ENCODE data around the gene ZNF132. TPM values are rescaled to one million over a fixed set of nuclear protein-coding genes. Genes with fewer than 3 reads are reported as not detected.
A peak's percentile ranks its signal among the peaks of the same experiment; 100 is the strongest.
"Not testable (repeated sequence)": the region's sequence is repeated elsewhere in the genome, so short reads cannot be mapped to it uniquely, and the experiment has no call there.

ZNF132 gene
- total and polyA plus RNA-seq, 9 donors: 3.0 to 9.5 (median 4.8) TPM

DNA sequence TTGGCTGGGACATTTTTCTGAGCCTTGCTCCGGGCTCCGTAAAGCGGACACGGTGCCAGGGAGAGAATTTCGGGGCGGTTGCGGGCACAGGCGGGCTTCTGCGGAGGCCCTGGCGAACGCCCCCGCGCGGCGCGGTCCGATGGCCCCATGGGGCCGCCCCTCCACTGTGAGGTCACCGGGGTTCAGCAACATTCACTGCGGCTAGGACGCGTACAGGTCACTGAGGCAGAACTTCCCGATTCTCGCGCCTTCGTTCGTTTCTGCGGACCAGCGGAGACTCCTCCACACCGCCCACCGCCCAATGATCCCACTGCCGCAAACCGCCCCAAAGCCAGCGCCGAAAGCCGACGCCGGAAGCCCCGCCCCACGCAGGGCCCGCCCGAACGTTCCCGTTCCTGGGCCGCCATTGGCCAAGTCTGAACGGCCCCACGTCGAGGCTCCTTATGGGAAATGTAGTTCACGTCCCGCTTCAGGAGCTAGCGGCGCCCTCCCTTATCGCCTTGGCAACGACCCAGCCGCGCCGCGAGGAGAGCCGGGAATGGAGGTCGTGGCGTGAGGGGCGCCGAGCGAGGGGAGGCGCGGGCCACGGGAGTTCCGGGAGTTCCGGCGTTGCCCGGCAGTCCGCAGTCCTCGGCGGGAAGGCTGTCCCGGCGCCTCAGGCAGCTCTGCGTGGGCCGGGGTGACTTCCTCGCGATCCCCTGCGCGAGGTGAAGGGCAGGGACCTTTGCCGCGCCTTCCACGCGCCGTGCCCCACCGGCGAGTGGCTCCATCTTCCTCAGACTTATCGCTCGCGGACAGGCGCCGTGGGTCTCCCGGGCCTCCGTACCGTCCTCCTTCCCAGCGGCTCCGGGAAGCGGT is 31.6 kb downstream of the ZNF132 start, which contains the start of gene ZNF584:
Gene ZNF584 (plus strand): TSS at position 498 of the 858 bp plus-strand sequence. CDS start 499 bp downstream, outside the sequence.
- under 1% methylated on average over 94 of the region's 100 CpGs for WGBS (ENCODE audit: insufficient coverage)
- H3K36me3 ChIP-seq (ENCODE audit: control insufficient read depth, insufficient read depth, low read length): no peaks in the 10 kb centered on the region
- peak within 1 kb of the TSS; percentile 79 for H3K4me3 ChIP-seq (ENCODE audit: low read length)
- H3K9me3 ChIP-seq (replicated peaks; ENCODE audit: control insufficient read depth, low read depth, low read length): no peaks in the 10 kb centered on the region
- H3K4me1 ChIP-seq (ENCODE audit: control insufficient read depth, insufficient read depth, low read length): peaks cover 25% of the 10 kb centered on the region
- DNase-seq: peak; percentile 99
- peak within 1 kb of the TSS; percentile 92 for H3K27ac ChIP-seq (ENCODE audit: low read length)
- H3K27me3 ChIP-seq (ENCODE audit: control insufficient read depth, insufficient read depth, low read length): no peaks in the 10 kb centered on the region

DNA sequence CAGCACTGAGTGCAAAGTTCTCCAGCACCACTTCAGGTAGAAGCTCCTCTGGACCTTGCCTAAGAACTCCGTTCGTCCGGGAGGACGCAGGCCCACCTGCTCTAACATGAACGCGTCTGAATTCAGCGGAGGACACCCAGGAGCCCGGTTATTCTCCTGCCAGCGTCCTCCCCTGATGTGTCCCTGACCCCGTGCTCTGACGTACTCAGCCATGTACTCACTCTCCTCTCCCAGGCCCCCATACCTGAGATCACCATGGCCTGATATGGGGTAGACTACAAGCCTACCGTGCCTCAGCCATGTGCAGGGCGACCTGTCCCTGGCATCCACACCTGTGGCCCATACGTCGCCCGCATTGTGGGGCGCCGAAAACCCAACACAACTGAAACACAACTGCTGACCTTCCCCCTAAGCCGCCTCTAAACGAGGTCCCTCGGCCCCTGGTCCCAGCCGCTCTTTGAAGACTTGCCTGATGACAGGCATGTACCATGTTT is 32.2 kb downstream of the ZNF132 start:
- peak overlapping the region; percentile 79 for H3K4me3 ChIP-seq (ENCODE audit: low read length)
- peak overlapping the region; percentile 92 for H3K27ac ChIP-seq (ENCODE audit: low read length)
- 10% methylated on average over 22 of the region's 22 CpGs for WGBS (ENCODE audit: insufficient coverage)
- no peaks in the 10 kb centered on the region for H3K9me3 ChIP-seq (replicated peaks; ENCODE audit: control insufficient read depth, low read depth, low read length)
- DNase-seq: no peak
- no peaks in the 10 kb centered on the region for H3K36me3 ChIP-seq (ENCODE audit: control insufficient read depth, insufficient read depth, low read length)
- no peaks in the 10 kb centered on the region for H3K27me3 ChIP-seq (ENCODE audit: control insufficient read depth, insufficient read depth, low read length)
- H3K4me1 ChIP-seq (ENCODE audit: control insufficient read depth, insufficient read depth, low read length): peaks cover 25% of the 10 kb centered on the region

DNA sequence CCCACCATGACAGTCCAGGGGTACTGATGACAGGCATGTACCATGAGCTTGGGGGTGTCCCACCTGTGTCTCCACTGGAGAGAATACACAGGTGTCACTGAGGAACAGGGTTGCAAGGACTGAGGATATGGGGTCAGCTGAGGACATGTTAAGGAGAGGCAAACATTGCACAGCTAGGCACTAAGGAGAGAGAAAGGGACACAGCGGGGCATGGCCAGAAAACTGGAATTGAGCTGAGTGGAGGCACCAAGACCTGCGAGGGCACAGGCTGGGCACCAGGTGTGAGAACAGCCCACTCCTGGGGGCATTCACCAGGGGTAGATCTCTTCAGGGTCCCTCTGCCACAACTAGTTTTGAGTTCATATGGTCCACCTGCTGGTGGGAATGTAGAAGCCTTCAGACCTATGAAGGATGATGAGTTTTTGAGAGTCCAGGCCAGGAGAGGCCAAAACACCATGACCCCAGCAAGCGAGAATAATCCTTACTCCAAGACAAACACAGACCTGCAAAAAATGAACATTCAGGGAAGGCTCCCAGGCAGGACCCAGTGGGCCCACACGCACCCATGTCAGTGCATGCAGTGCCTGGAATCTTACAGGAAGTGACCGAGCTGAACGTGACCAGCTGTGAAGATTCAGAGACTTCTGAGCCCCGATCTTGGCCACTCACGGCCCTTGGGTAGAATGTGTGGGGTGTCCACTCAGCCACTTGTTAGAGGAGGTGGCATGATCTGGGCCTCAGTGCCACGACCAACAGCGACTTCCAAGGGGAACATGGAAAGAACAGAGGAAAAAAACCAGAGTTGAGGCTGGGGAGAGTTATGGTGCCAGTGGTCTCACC is 32.9 kb downstream of the ZNF132 start:
- Histone ChIP-seq H3K9me3 (replicated peaks; ENCODE audit: control insufficient read depth, low read depth, low read length) (no peaks in the 10 kb centered on the region), H3K4me1 (ENCODE audit: control insufficient read depth, insufficient read depth, low read length) (peaks cover 26% of the 10 kb centered on the region), H3K36me3 (ENCODE audit: control insufficient read depth, insufficient read depth, low read length) (no peaks in the 10 kb centered on the region), H3K27me3 (ENCODE audit: control insufficient read depth, insufficient read depth, low read length) (no peaks in the 10 kb centered on the region), H3K27ac (ENCODE audit: low read length) (no peak overlapping the region), H3K4me3 (ENCODE audit: low read length) (peak overlapping the region; percentile 79)
- DNase-seq: peak; percentile 22
- 63% methylated on average over 9 of the region's 10 CpGs for WGBS (ENCODE audit: insufficient coverage)

DNA sequence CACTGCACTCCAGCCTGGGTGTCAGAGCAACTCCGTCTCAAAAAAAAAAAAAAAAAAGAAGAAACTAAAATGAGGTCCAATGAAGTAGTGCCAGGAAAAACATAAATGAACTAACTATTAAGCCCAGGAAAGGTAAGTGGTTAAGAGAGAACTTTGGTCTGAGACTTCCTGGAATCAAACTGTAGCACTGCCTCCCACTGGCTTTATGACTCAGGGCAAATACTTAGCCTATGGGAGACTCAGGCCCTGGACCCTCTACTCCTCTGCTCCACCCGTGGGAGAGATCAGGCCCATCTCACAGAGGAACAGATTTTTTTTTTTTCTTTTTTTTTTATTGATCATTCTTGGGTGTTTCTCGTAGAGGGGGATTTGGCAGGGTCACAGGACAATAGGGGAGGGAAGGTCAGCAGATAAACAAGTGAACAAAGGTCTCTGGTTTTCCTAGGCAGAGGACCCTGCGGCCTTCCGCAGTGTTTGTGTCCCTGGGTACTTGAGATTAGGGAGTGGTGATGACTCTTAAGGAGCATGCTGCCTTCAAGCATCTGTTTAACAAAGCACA is 36.0 kb downstream of the ZNF132 start:
- 80% methylated on average over 1 of the region's 5 CpGs for WGBS (ENCODE audit: insufficient coverage)
- H3K9me3 ChIP-seq (replicated peaks; ENCODE audit: control insufficient read depth, low read depth, low read length): not testable (repeated sequence)
- H3K4me1 ChIP-seq (ENCODE audit: control insufficient read depth, insufficient read depth, low read length): peaks cover 30% of the 10 kb centered on the region

DNA sequence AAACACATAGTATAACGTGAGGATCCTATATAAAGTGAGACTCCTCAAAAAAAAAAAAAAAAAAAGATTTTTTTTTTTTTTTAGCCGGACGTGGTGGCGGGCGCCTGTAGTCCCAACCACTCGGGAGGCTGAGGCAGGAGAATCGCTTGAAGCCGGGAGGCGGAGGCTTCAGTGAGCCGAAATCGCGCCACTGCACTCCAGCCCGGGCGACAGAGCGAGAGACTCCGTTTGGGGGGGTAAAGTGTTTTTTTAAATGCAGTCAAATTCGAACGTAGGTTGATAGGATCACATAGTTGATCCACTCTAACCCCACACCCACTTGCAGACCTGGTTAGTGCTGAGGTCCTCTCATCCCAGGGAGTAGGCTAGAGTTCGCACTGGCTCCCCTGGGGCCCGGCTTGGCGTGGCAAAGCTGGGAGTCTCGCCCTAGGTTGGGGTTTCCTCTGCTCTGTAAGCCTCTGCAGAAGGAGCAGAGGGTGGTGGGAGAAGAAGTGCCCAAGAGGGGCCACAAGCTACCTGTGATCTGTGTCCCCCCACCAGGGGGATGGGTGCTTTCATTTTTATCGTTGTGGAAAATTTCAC is 38.0 kb downstream of the ZNF132 start:
- H3K4me1 ChIP-seq (ENCODE audit: control insufficient read depth, insufficient read depth, low read length): peaks cover 19% of the 10 kb centered on the region
- H3K4me3 ChIP-seq (ENCODE audit: low read length): peak overlapping the region; percentile 69
- peaks cover 14% of the 10 kb centered on the region for H3K27me3 ChIP-seq (ENCODE audit: control insufficient read depth, insufficient read depth, low read length)
- peak; percentile 27 for DNase-seq
- no peaks in the 10 kb centered on the region for H3K36me3 ChIP-seq (ENCODE audit: control insufficient read depth, insufficient read depth, low read length)
- WGBS (ENCODE audit: insufficient coverage): 8% methylated on average over 7 of the region's 23 CpGs
- peak overlapping the region; percentile 88 for H3K27ac ChIP-seq (ENCODE audit: low read length)
- no peaks in the 10 kb centered on the region for H3K9me3 ChIP-seq (replicated peaks; ENCODE audit: control insufficient read depth, low read depth, low read length)

More for the DNA sequence above, 36.0 kb downstream of the ZNF132 start:
- not testable (repeated sequence) for H3K27ac ChIP-seq (ENCODE audit: low read length); H3K4me3 ChIP-seq (ENCODE audit: low read length); H3K36me3 ChIP-seq (ENCODE audit: control insufficient read depth, insufficient read depth, low read length); H3K27me3 ChIP-seq (ENCODE audit: control insufficient read depth, insufficient read depth, low read length); DNase-seq

GRCh38 chr19:58400916-58401839 is 38.8 kb downstream of the ZNF132 start:
- peak overlapping the region; percentile 88 for H3K27ac ChIP-seq (ENCODE audit: low read length)
- WGBS (ENCODE audit: insufficient coverage): 2% methylated on average over 65 of the region's 80 CpGs

GRCh38 chr19:58400316-58400915 is 39.5 kb downstream of the ZNF132 start:
- Histone ChIP-seq H3K36me3 (ENCODE audit: control insufficient read depth, insufficient read depth, low read length) (no peaks in the 10 kb centered on the region), H3K27me3 (ENCODE audit: control insufficient read depth, insufficient read depth, low read length) (peaks cover 24% of the 10 kb centered on the region), H3K4me1 (ENCODE audit: control insufficient read depth, insufficient read depth, low read length) (peaks cover 23% of the 10 kb centered on the region), H3K4me3 (ENCODE audit: low read length) (peak overlapping the region; percentile 60), H3K27ac (ENCODE audit: low read length) (no peak overlapping the region), H3K9me3 (replicated peaks; ENCODE audit: control insufficient read depth, low read depth, low read length) (no peaks in the 10 kb centered on the region)
- WGBS (ENCODE audit: insufficient coverage): 50% methylated on average over 15 of the region's 18 CpGs
- peak; percentile 28 for DNase-seq

More at GRCh38 chr19:58400916-58401839, 38.8 kb downstream of the ZNF132 start:
- peak; percentile 100 for DNase-seq
- Histone ChIP-seq H3K36me3 (ENCODE audit: control insufficient read depth, insufficient read depth, low read length) (no peaks in the 10 kb centered on the region), H3K4me1 (ENCODE audit: control insufficient read depth, insufficient read depth, low read length) (peaks cover 18% of the 10 kb centered on the region), H3K27me3 (ENCODE audit: control insufficient read depth, insufficient read depth, low read length) (peaks cover 16% of the 10 kb centered on the region), H3K4me3 (ENCODE audit: low read length) (peak overlapping the region; percentile 69), H3K9me3 (replicated peaks; ENCODE audit: control insufficient read depth, low read depth, low read length) (no peaks in the 10 kb centered on the region)

DNA sequence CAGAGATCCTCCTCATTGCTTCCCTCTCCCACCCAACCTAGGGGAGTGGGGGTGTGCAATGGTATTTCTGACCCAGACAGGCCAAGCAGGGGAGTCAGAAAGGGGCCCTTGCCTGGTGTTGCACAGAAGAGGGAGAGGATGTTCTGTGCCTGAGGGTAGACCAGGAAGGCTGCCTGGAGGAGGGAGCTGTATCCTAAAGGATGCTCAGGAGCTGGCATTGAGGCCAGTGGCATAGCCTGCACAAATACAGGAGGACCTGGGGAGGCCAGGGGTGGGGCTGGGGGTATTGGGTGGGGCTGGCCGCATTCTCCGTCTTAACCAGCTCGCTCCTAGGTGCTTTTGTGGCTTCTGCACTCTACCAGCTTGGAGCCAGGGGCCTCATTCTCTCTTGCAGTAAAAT is 40.0 kb downstream of the ZNF132 start:
- peak; percentile 7 for DNase-seq
- H3K36me3 ChIP-seq (ENCODE audit: control insufficient read depth, insufficient read depth, low read length): peaks cover 5% of the 10 kb centered on the region
- H3K4me1 ChIP-seq (ENCODE audit: control insufficient read depth, insufficient read depth, low read length): peaks cover 23% of the 10 kb centered on the region
- no peaks in the 10 kb centered on the region for H3K9me3 ChIP-seq (replicated peaks; ENCODE audit: control insufficient read depth, low read depth, low read length)
- no peak overlapping the region for H3K27ac ChIP-seq (ENCODE audit: low read length)
- WGBS (ENCODE audit: insufficient coverage): 80% methylated on average over 1 of the region's 3 CpGs
- no peak overlapping the region for H3K4me3 ChIP-seq (ENCODE audit: low read length)
- peaks cover 29% of the 10 kb centered on the region for H3K27me3 ChIP-seq (ENCODE audit: control insufficient read depth, insufficient read depth, low read length)

All from muscle of leg (tissue), 11 donors.